Adrenal gland (tissue), 5 donors: ENCODE data around the gene PSMA6.

Source experiments
- POLR2A ChIP-seq, 2 donors: fragments of 450-650 bp; IDR thresholded peaks; one replicate each; pipeline ENCODE4 v1.6.1; 2017; ENCODE audit warnings: antibody characterized with exemption in 2 of 2, mild to moderate bottlenecking in 2 of 2, moderate library complexity in 1 of 2
- TF ChIP-seq, protein P1 (sequence below), 6 experiments: fragments of 450-650 bp in 4 of 6; fragments of 200-600 bp in 2 of 6; sonication (generic) in 1 of 6; IDR thresholded peaks; 1 replicate in 5 of 6; 2 replicates in 1 of 6; pipeline versions ENCODE4 v1.5.1 to v1.8.0; 2016 to 2021; ENCODE audit warnings: antibody characterized with exemption in 6 of 6, mild to moderate bottlenecking in 2 of 6, moderate library complexity in 1 of 6
- donor health status: DM: no; HTN: no; CAD: no.

DNA sequence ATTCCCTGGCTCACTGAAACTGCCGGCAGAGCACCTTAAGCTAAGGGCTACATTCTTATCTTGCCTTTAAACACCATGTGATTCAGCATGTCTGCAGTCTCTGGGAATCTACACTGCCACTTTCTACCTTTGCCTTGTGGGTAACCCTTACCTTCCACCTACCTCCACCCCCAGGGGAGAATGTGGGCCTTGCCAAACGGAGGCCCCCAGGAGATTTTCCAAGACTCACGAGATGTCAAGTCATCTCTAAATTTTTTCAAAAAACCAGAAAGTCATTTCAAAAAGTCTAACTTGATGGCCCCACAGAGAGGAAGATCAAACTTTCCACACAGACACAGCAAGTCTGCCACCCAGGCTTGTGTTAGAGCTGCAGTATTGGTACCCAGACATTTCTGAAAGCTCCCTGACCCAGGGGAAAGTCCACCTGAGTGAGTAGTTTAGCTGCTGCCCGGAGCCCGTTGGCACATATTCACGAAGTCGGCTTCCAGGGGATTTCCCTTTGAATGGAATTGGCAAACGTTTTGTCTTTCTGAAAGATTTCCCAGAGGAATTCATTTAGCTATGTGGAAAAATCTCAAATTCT is 4.7 kb upstream of the PSMA6 start:
- no peak for TF ChIP-seq POLR2A (IDR thresholded peaks at IDR 0.05)
- TF ChIP-seq, protein P1, sequence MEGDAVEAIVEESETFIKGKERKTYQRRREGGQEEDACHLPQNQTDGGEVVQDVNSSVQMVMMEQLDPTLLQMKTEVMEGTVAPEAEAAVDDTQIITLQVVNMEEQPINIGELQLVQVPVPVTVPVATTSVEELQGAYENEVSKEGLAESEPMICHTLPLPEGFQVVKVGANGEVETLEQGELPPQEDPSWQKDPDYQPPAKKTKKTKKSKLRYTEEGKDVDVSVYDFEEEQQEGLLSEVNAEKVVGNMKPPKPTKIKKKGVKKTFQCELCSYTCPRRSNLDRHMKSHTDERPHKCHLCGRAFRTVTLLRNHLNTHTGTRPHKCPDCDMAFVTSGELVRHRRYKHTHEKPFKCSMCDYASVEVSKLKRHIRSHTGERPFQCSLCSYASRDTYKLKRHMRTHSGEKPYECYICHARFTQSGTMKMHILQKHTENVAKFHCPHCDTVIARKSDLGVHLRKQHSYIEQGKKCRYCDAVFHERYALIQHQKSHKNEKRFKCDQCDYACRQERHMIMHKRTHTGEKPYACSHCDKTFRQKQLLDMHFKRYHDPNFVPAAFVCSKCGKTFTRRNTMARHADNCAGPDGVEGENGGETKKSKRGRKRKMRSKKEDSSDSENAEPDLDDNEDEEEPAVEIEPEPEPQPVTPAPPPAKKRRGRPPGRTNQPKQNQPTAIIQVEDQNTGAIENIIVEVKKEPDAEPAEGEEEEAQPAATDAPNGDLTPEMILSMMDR (IDR thresholded peaks at IDR 0.05): no peak
